GM12892 (cell line): ENCODE data around the gene USP35.

Experiments
- POLR2A ChIP-seq: IDR thresholded peaks from 2 replicates; pipeline ENCODE4 v1.6.1; 2011; ENCODE audit warnings: low read depth, low read length, control low read depth
- POLR2AphosphoS5 ChIP-seq: IDR thresholded peaks from 2 replicates; pipeline ENCODE4 v1.6.1; 2011; ENCODE audit warnings: low read depth, low read length, control low read depth

DNA sequence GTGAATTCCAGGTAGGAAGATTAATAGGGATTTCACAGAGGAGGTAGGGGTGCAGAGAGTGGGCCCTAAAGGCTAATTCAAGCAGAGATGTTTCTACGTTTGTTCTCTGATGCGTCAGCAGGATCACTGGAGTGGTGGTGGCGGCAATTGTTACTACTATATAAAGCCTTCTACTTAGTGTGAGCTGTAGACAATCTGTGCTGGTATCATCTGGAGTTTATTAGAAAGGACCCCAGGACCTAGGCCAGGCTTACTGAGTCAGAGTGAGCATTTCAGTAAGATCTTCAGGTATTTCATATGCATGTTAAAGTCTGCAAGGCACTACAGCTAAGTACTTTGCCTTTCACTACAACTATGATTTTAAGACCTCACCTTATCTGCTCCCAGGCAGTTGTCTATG is 59.5 kb downstream of the USP35 start:
- TF ChIP-seq POLR2A (no peak), POLR2AphosphoS5 (no peak)
